ENCODE data around the gene MAP3K19.

Gene MAP3K19, protein sequence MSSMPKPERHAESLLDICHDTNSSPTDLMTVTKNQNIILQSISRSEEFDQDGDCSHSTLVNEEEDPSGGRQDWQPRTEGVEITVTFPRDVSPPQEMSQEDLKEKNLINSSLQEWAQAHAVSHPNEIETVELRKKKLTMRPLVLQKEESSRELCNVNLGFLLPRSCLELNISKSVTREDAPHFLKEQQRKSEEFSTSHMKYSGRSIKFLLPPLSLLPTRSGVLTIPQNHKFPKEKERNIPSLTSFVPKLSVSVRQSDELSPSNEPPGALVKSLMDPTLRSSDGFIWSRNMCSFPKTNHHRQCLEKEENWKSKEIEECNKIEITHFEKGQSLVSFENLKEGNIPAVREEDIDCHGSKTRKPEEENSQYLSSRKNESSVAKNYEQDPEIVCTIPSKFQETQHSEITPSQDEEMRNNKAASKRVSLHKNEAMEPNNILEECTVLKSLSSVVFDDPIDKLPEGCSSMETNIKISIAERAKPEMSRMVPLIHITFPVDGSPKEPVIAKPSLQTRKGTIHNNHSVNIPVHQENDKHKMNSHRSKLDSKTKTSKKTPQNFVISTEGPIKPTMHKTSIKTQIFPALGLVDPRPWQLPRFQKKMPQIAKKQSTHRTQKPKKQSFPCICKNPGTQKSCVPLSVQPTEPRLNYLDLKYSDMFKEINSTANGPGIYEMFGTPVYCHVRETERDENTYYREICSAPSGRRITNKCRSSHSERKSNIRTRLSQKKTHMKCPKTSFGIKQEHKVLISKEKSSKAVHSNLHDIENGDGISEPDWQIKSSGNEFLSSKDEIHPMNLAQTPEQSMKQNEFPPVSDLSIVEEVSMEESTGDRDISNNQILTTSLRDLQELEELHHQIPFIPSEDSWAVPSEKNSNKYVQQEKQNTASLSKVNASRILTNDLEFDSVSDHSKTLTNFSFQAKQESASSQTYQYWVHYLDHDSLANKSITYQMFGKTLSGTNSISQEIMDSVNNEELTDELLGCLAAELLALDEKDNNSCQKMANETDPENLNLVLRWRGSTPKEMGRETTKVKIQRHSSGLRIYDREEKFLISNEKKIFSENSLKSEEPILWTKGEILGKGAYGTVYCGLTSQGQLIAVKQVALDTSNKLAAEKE (N-terminal part only)

GRCh38 chr2:135047300-135047699 is at the start of gene MAP3K19:
Gene MAP3K19, minus strand, starts transcription at chr2:135047447. Its CDS starts 22,800 bp downstream, at chr2:135024647.
- DNase-seq (no peak), ATAC-seq (ENCODE audit: insufficient read depth, low read depth) (no peak)
- H2AFZ ChIP-seq (ENCODE audit: low read depth, low read length): no peak within 1 kb of the TSS
- no peak within 1 kb of the TSS for H3K4me3 ChIP-seq (ENCODE audit: low read depth in 1 of 2, low read length in 2 of 2)
- no peaks in the 10 kb centered on the region for H3K9me3 ChIP-seq (ENCODE audit: insufficient read depth, low read length, severe bottlenecking)
- H3K27me3 ChIP-seq (ENCODE audit: insufficient read depth, low read length, poor library complexity): no peaks in the 10 kb centered on the region
- no peak within 1 kb of the TSS for H3K27ac ChIP-seq (ENCODE audit: low read length)
- H3K36me3 ChIP-seq (ENCODE audit: insufficient read depth, low read length): no peaks in the 10 kb centered on the region; the same call in 1 of the 2 replicates
- no peak within 1 kb of the TSS for H3K4me2 ChIP-seq (ENCODE audit: insufficient read depth, low read length)
- H3K4me1 ChIP-seq (ENCODE audit: insufficient read depth, low read length): peaks cover 13% of the 10 kb centered on the region; the same call in 1 of the 2 replicates
- TF ChIP-seq EZH2 (IDR thresholded peaks at IDR 0.05; ENCODE audit: borderline replicate concordance, low read depth, low read length, severe bottlenecking): no peak
- TF ChIP-seq, protein P1, sequence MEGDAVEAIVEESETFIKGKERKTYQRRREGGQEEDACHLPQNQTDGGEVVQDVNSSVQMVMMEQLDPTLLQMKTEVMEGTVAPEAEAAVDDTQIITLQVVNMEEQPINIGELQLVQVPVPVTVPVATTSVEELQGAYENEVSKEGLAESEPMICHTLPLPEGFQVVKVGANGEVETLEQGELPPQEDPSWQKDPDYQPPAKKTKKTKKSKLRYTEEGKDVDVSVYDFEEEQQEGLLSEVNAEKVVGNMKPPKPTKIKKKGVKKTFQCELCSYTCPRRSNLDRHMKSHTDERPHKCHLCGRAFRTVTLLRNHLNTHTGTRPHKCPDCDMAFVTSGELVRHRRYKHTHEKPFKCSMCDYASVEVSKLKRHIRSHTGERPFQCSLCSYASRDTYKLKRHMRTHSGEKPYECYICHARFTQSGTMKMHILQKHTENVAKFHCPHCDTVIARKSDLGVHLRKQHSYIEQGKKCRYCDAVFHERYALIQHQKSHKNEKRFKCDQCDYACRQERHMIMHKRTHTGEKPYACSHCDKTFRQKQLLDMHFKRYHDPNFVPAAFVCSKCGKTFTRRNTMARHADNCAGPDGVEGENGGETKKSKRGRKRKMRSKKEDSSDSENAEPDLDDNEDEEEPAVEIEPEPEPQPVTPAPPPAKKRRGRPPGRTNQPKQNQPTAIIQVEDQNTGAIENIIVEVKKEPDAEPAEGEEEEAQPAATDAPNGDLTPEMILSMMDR (IDR thresholded peaks at IDR 0.05; ENCODE audit: borderline replicate concordance, extremely low read depth, low read length, poor library complexity, severe bottlenecking): no peak
- H4K20me1 ChIP-seq (ENCODE audit: insufficient read depth, low read length): no peaks in the 10 kb centered on the region
- no peak within 1 kb of the TSS for H3K9ac ChIP-seq (ENCODE audit: low read depth, low read length)
- peaks cover 1% of the 10 kb centered on the region; the same call in 1 of the 2 replicates for H3K79me2 ChIP-seq (ENCODE audit: insufficient read depth, low read length)

- H3K27me3 ChIP-seq (ENCODE audit: insufficient read depth, low read length, poor library complexity): no peaks in the 10 kb centered on the region
- H4K20me1 ChIP-seq (ENCODE audit: insufficient read depth, low read length): no peaks in the 10 kb centered on the region
- peaks cover 33% of the 10 kb centered on the region; the same call in 1 of the 2 replicates for H3K36me3 ChIP-seq (ENCODE audit: insufficient read depth, low read length)
- no peak overlapping the region for H2AFZ ChIP-seq (ENCODE audit: low read depth, low read length)
- ATAC-seq (ENCODE audit: insufficient read depth, low read depth) (no peak), DNase-seq (no peak)
- H3K4me3 ChIP-seq (ENCODE audit: low read depth in 1 of 2, low read length in 2 of 2): no peak overlapping the region
- no peak overlapping the region for H3K4me2 ChIP-seq (ENCODE audit: insufficient read depth, low read length)
- no peak overlapping the region for H3K9ac ChIP-seq (ENCODE audit: low read depth, low read length)
- H3K4me1 ChIP-seq (ENCODE audit: insufficient read depth, low read length): no peaks in the 10 kb centered on the region
- no peak overlapping the region for H3K27ac ChIP-seq (ENCODE audit: low read length)
- no peaks in the 10 kb centered on the region for H3K9me3 ChIP-seq (ENCODE audit: insufficient read depth, low read length, severe bottlenecking)
- no peaks in the 10 kb centered on the region for H3K79me2 ChIP-seq (ENCODE audit: insufficient read depth, low read length)
- TF ChIP-seq, protein P1 (IDR thresholded peaks at IDR 0.05; ENCODE audit: borderline replicate concordance, extremely low read depth, low read length, poor library complexity, severe bottlenecking): no peak
- no peak for TF ChIP-seq EZH2 (IDR thresholded peaks at IDR 0.05; ENCODE audit: borderline replicate concordance, low read depth, low read length, severe bottlenecking)
Measured at GRCh38 chr2:135096665-135097446, 49.6 kb upstream of the MAP3K19 start.

DNA sequence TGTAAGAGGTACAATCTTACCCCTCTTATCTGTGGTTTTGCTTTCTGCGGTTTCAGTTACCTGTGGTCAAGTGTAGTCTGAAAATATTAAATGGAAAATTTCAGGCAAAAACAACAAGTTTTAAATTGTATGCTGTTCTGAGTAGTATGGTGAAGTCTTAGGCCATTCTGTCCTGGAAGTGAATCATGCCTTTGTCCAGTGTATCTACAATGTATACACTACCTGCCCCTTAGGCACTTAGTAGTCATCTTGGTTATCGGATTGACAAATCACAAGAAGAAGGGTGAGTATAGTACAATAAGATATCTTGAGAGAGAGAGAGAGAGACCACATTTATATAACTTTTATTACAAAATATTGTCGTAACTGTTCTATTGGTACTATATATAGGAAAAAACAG is 48.3 kb upstream of the MAP3K19 start:
- Histone ChIP-seq H3K4me3 (ENCODE audit: low read depth in 1 of 2, low read length in 2 of 2) (no peak overlapping the region), H3K9me3 (ENCODE audit: insufficient read depth, low read length, severe bottlenecking) (no peaks in the 10 kb centered on the region), H3K27ac (ENCODE audit: low read length) (no peak overlapping the region), H3K9ac (ENCODE audit: low read depth, low read length) (no peak overlapping the region), H3K79me2 (ENCODE audit: insufficient read depth, low read length) (no peaks in the 10 kb centered on the region), H3K27me3 (ENCODE audit: insufficient read depth, low read length, poor library complexity) (no peaks in the 10 kb centered on the region), H2AFZ (ENCODE audit: low read depth, low read length) (no peak overlapping the region), H3K36me3 (ENCODE audit: insufficient read depth, low read length) (peaks cover 27% of the 10 kb centered on the region; the same call in 1 of the 2 replicates), H3K4me2 (ENCODE audit: insufficient read depth, low read length) (no peak overlapping the region), H3K4me1 (ENCODE audit: insufficient read depth, low read length) (no peaks in the 10 kb centered on the region), H4K20me1 (ENCODE audit: insufficient read depth, low read length) (no peaks in the 10 kb centered on the region)
- no peak for DNase-seq
- ATAC-seq (ENCODE audit: insufficient read depth, low read depth): no peak
- no peak for TF ChIP-seq EZH2 (IDR thresholded peaks at IDR 0.05; ENCODE audit: borderline replicate concordance, low read depth, low read length, severe bottlenecking)
- TF ChIP-seq, protein P1 (IDR thresholded peaks at IDR 0.05; ENCODE audit: borderline replicate concordance, extremely low read depth, low read length, poor library complexity, severe bottlenecking): no peak

All from DND-41 (cell line).